ENCODE data around the gene FBXL20.

DNA sequence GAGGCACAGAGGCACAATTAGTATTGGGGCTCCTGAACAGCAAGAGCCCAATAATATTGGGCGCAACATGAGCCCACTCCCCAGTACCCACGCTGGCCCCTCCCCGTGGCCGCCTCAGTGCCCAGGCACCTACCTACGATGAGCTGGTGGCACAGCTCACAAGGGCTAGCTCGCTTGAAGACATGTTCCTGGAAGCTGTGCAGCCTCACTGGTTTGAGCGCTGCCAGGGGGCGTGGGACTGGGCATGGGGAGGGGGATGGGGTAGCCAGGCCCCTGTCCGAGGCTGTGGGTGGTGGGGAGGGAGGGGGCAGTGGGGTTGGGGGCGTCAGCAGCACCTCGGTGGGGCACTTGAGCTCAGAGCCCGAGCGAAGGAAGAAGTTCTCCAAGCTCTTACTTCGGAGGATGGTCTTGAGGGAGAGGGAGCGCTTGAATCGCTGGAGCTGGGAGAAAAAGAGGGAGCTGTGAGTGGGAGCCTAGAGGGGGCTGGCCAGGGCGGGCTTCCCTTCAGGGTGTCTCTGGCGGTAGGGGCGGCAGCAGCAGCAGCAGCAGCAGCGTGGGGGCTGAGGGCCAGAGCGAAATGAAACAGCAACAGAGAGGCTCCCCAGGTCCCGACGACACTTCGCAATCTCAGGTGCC, 183.6 kb downstream of the FBXL20 start:
- TF ChIP-seq TCF7L2 (IDR thresholded peaks at IDR 0.05; ENCODE audit: low read depth, low read length) (no peak), SIN3A (IDR thresholded peaks at IDR 0.05; ENCODE audit: borderline replicate concordance, insufficient read depth, low read depth, low read length) (no peak), POLR2AphosphoS5 (IDR thresholded peaks at IDR 0.05; ENCODE audit: low read depth, low read length) (no peak)
- TF ChIP-seq, protein P1, sequence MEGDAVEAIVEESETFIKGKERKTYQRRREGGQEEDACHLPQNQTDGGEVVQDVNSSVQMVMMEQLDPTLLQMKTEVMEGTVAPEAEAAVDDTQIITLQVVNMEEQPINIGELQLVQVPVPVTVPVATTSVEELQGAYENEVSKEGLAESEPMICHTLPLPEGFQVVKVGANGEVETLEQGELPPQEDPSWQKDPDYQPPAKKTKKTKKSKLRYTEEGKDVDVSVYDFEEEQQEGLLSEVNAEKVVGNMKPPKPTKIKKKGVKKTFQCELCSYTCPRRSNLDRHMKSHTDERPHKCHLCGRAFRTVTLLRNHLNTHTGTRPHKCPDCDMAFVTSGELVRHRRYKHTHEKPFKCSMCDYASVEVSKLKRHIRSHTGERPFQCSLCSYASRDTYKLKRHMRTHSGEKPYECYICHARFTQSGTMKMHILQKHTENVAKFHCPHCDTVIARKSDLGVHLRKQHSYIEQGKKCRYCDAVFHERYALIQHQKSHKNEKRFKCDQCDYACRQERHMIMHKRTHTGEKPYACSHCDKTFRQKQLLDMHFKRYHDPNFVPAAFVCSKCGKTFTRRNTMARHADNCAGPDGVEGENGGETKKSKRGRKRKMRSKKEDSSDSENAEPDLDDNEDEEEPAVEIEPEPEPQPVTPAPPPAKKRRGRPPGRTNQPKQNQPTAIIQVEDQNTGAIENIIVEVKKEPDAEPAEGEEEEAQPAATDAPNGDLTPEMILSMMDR (IDR thresholded peaks at IDR 0.05), result no peak
- TF ChIP-seq, protein P2, sequence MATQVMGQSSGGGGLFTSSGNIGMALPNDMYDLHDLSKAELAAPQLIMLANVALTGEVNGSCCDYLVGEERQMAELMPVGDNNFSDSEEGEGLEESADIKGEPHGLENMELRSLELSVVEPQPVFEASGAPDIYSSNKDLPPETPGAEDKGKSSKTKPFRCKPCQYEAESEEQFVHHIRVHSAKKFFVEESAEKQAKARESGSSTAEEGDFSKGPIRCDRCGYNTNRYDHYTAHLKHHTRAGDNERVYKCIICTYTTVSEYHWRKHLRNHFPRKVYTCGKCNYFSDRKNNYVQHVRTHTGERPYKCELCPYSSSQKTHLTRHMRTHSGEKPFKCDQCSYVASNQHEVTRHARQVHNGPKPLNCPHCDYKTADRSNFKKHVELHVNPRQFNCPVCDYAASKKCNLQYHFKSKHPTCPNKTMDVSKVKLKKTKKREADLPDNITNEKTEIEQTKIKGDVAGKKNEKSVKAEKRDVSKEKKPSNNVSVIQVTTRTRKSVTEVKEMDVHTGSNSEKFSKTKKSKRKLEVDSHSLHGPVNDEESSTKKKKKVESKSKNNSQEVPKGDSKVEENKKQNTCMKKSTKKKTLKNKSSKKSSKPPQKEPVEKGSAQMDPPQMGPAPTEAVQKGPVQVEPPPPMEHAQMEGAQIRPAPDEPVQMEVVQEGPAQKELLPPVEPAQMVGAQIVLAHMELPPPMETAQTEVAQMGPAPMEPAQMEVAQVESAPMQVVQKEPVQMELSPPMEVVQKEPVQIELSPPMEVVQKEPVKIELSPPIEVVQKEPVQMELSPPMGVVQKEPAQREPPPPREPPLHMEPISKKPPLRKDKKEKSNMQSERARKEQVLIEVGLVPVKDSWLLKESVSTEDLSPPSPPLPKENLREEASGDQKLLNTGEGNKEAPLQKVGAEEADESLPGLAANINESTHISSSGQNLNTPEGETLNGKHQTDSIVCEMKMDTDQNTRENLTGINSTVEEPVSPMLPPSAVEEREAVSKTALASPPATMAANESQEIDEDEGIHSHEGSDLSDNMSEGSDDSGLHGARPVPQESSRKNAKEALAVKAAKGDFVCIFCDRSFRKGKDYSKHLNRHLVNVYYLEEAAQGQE (IDR thresholded peaks at IDR 0.05; ENCODE audit: insufficient read depth in 1 of 2, low read depth in 2 of 2, low read length in 1 of 2), result no peak
